GM12892 (cell line): ENCODE data around the gene FBXO40.

Source experiments
- POLR2A ChIP-seq: IDR thresholded peaks from 2 replicates; pipeline ENCODE4 v1.6.1; 2011; ENCODE audit warnings: low read depth, low read length, control low read depth
- POLR2AphosphoS5 ChIP-seq: IDR thresholded peaks from 2 replicates; pipeline ENCODE4 v1.6.1; 2011; ENCODE audit warnings: low read depth, low read length, control low read depth
- TAF1 ChIP-seq: IDR thresholded peaks from 2 replicates; pipeline ENCODE4 v1.6.1; 2011; ENCODE audit warnings: low read depth, mild to moderate bottlenecking, control low read depth, low read length, borderline replicate concordance

DNA sequence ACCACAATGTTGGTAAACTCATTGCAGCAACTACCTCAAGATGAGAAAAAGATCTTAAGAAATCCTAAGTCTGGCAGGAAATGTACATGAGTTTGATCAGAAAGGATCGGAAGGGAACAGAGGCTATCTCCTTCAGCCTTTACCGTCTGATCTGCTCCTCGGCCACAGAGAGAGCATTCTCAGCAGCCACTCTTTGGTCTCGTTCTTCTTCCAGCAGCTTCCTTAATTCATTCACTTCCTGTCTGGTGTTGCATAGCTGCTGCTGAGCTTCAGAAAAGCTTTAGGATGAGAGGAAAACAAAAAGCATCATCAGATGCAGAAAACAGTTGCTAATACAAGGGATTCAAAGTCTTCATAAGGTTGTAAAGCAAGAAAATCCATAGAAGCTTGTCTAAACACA, 74.2 kb downstream of the FBXO40 start:
- TF ChIP-seq POLR2A = no peak
- TF ChIP-seq TAF1 = no peak
- no peak for TF ChIP-seq POLR2AphosphoS5
